GM23338 (cell line): ENCODE results near the gene CACNA2D2. TPM values are rescaled to one million over a fixed set of nuclear protein-coding genes. Genes with fewer than 3 reads are reported as not detected.

Experiments
- ATAC-seq: fragments of 200-7000 bp; cut with Tn5 transposase; 3 replicates; pipeline ENCODE4 v1.9.1; 2020
- DNase-seq: peaks from one replicate; pipeline ENCODE4 v3.0.0-alpha.2; 2015; ENCODE audit warnings: low spot score
- H2AFZ ChIP-seq: fragments of 200-600 bp; sonication (generic); 2 replicates; pipeline ENCODE4 v1.8.0; 2016; ENCODE audit warnings: antibody characterized with exemption, mild to moderate bottlenecking, moderate library complexity
- H3F3A ChIP-seq: fragments of 200-600 bp; sonication (generic); replicated peaks from 2 replicates; pipeline ENCODE4 v1.8.0; 2017; ENCODE audit warnings: antibody characterized with exemption, mixed run types, low read depth
- H3K27ac ChIP-seq: fragments of 200-600 bp; sonication (generic); 2 replicates; pipeline ENCODE4 v1.6.1; 2016; ENCODE audit warnings: low read depth
- H3K27me3 ChIP-seq: fragments of 200-600 bp; sonication (generic); 2 replicates; pipeline ENCODE4 v1.8.0; 2016; ENCODE audit warnings: mild to moderate bottlenecking, mixed run types, moderate library complexity; ENCODE audit not compliant: insufficient read depth
- H3K36me3 ChIP-seq: fragments of 200-600 bp; sonication (generic); 2 replicates; pipeline ENCODE4 v1.8.0; 2016; ENCODE audit warnings: mild to moderate bottlenecking; ENCODE audit not compliant: insufficient read depth
- H3K4me1 ChIP-seq: fragments of 200-600 bp; sonication (generic); 2 replicates; pipeline ENCODE4 v1.8.0; 2016; ENCODE audit warnings: mild to moderate bottlenecking, moderate library complexity; ENCODE audit not compliant: insufficient read depth
- H3K4me2 ChIP-seq: fragments of 200-600 bp; sonication (generic); 2 replicates; pipeline ENCODE4 v1.7.1; 2017; ENCODE audit warnings: mixed run types
- H3K4me3 ChIP-seq: fragments of 200-600 bp; sonication (generic); 2 replicates; pipeline ENCODE4 v1.6.1; 2016; ENCODE audit warnings: mixed run types
- H3K79me2 ChIP-seq: fragments of 200-600 bp; sonication (generic); replicated peaks from 2 replicates; pipeline ENCODE4 v1.8.0; 2017; ENCODE audit warnings: mild to moderate bottlenecking; ENCODE audit not compliant: insufficient read depth
- H3K9me2 ChIP-seq: fragments of 200-600 bp; sonication (generic); 2 replicates; pipeline ENCODE4 v1.8.0; 2017; ENCODE audit not compliant: insufficient read depth
- H4K20me1 ChIP-seq: fragments of 200-600 bp; sonication (generic); replicated peaks from 2 replicates; pipeline ENCODE4 v1.8.0; 2017; ENCODE audit warnings: mild to moderate bottlenecking; ENCODE audit not compliant: insufficient read depth
- H3K27ac Mint-ChIP-seq: 2 replicates; pipeline ENCODE4 v1.8.0; 2020; ENCODE audit warnings: inconsistent platforms, mild to moderate bottlenecking, moderate library complexity, mixed read lengths
- H3K27me3 Mint-ChIP-seq: 3 replicates; pipeline ENCODE4 v1.8.0; 2022; ENCODE audit warnings: low read depth, mild to moderate bottlenecking, moderate library complexity, mixed read lengths, inconsistent platforms; ENCODE audit not compliant: insufficient read depth, poor library complexity
- H3K36me3 Mint-ChIP-seq: 3 replicates; pipeline ENCODE4 v1.8.0; 2021; ENCODE audit warnings: low read depth, mild to moderate bottlenecking, inconsistent platforms, moderate library complexity, mixed read lengths
- H3K4me1 Mint-ChIP-seq: 3 replicates; pipeline ENCODE4 v1.8.0; 2020; ENCODE audit warnings: mild to moderate bottlenecking, inconsistent platforms, mixed read lengths
- H3K4me3 Mint-ChIP-seq: 3 replicates; pipeline ENCODE4 v1.8.0; 2021; ENCODE audit warnings: moderate library complexity, mild to moderate bottlenecking, inconsistent platforms, mixed read lengths
- H3K9me3 Mint-ChIP-seq: 3 replicates; pipeline ENCODE4 v1.8.0; 2020; ENCODE audit warnings: moderate library complexity, mild to moderate bottlenecking, inconsistent platforms, mixed read lengths
- ETS1 ChIP-seq: IDR thresholded peaks from 2 replicates; pipeline ENCODE4 v1.6.1; 2016; ENCODE audit warnings: antibody characterized with exemption
- polyA plus RNA-seq: library from polyadenylated mRNA; unstranded; fragments of >200 nt; fragmentation: Nextera tagmentation; extraction: Ambion mirVana; gene quantifications from 2 replicates; pipeline ENCODE4 v1.2.1, GENCODE V29; 2016
- total RNA-seq: library from RNA; depleted of rRNA; stranded (reverse); fragments of >200 nt; shearing (Covaris generic); gene quantifications from 2 replicates; pipeline ENCODE4 v1.2.3, GENCODE V29; 2014
- TF ChIP-seq, protein P1 (sequence below), 2 experiments: fragments of 200-600 bp in 1 of 2; sonication (generic) in 1 of 2; conservative IDR thresholded peaks; 2 replicates each; pipeline versions ENCODE4 v1.5.1 to v1.6.1; 2016 to 2017; ENCODE audit warnings: antibody characterized with exemption in 2 of 2, low read depth in 2 of 2, mild to moderate bottlenecking in 2 of 2, moderate library complexity in 1 of 2

Gene CACNA2D2
- total and polyA plus RNA-seq, 2 experiments from 2014 or later = 4.7 to 11.4 TPM

DNA sequence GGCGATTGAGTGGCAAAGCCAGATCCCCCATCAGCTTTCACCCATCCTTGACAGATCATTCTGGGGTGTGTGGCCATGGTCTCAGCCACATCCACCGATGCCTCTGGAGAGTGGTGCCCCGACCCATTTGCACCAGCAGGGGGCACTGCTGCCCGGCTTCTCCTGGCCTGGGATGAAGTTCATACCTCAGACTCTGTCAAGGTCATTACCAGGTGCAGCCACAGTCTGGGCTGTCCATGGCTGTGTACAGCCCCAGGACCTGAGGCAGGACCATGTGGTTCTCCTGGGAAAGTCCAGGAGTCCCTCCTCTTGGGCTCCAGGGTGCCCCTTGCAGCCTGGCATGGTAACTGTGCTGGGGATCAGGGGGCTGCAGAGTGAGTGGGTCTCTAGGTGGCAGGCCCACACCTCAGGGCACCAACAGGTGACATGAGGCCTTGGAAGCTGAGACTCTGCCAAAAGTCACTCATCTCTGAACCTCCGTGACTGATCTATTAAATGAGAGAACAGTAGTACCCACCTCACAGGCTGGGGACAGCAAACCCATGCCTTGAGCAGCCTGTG is 67.2 kb downstream of the CACNA2D2 start:
- Mint-ChIP-seq H3K9me3 (no peaks in the 10 kb centered on the region; the same call in 2 of the 3 replicates), H3K4me3 (no peak overlapping the region), H3K4me1 (peaks cover 15% of the 10 kb centered on the region), H3K27ac (no peak overlapping the region), H3K36me3 (no peaks in the 10 kb centered on the region), H3K27me3 (peaks cover 2% of the 10 kb centered on the region)
- H3F3A ChIP-seq = no peaks in the 10 kb centered on the region
- ATAC-seq (peak; percentile 92), DNase-seq (peak; percentile 82)
- no peak for TF ChIP-seq ETS1
- TF ChIP-seq, protein P1, sequence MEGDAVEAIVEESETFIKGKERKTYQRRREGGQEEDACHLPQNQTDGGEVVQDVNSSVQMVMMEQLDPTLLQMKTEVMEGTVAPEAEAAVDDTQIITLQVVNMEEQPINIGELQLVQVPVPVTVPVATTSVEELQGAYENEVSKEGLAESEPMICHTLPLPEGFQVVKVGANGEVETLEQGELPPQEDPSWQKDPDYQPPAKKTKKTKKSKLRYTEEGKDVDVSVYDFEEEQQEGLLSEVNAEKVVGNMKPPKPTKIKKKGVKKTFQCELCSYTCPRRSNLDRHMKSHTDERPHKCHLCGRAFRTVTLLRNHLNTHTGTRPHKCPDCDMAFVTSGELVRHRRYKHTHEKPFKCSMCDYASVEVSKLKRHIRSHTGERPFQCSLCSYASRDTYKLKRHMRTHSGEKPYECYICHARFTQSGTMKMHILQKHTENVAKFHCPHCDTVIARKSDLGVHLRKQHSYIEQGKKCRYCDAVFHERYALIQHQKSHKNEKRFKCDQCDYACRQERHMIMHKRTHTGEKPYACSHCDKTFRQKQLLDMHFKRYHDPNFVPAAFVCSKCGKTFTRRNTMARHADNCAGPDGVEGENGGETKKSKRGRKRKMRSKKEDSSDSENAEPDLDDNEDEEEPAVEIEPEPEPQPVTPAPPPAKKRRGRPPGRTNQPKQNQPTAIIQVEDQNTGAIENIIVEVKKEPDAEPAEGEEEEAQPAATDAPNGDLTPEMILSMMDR (conservative IDR thresholded peaks at IDR 0.05; ENCODE audit: low read depth in 2 of 2) = peak; percentile 92 to 96
- H3K79me2 ChIP-seq = no peaks in the 10 kb centered on the region
- no peak overlapping the region for H3K4me3 ChIP-seq
- no peaks in the 10 kb centered on the region for H3K27me3 ChIP-seq
- no peaks in the 10 kb centered on the region for H3K9me2 ChIP-seq
- H3K4me1 ChIP-seq = no peaks in the 10 kb centered on the region
- H4K20me1 ChIP-seq = no peaks in the 10 kb centered on the region; the same call in 1 of the 2 replicates
- H3K4me2 ChIP-seq = no peak overlapping the region
- H3K27ac ChIP-seq = no peak overlapping the region
- no peak overlapping the region for H2AFZ ChIP-seq
- H3K36me3 ChIP-seq = no peaks in the 10 kb centered on the region

DNA sequence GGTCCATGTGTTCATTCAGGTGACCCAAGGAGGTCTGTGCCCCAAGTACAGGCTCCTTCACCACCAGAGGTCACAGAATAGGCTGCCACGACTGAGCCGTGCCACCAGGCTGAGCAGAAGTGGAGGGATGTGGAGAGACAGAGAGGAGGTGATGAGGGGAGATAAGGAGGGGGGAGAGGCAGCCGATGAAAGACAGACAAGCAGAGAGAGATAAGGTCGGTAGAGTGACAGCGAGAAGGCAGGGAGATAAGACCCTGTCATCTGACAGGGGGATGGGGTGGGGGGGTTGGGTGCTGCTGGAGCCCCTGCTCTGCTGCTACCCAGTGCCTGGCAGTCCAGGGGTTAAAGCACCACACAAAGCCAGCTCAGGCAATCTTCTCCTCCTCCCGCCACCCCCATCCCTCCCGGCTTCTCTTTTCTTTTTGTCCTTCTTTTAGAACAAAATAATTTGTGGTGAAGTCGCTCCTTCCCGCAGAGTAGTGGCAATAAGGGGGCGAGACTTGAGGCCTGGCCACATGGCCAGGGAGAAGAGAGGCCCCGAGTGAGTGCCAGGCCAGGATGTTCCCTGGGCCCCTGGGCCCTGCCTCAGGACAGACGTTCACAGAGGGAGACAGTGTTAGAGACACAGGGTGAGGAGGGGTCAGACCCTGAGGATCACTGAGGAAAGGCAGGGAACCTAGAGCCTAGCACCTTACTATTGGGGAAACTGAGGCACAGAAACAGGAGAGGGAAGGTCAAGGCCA is 67.9 kb downstream of the CACNA2D2 start:
- Mint-ChIP-seq H3K27me3 (peaks cover 5% of the 10 kb centered on the region), H3K9me3 (no peaks in the 10 kb centered on the region; the same call in 2 of the 3 replicates), H3K27ac (no peak overlapping the region), H3K4me1 (peaks cover 18% of the 10 kb centered on the region), H3K36me3 (no peaks in the 10 kb centered on the region), H3K4me3 (no peak overlapping the region; the same call in 2 of the 3 replicates)
- H3K27ac ChIP-seq = no peak overlapping the region
- no peak overlapping the region for H2AFZ ChIP-seq
- TF ChIP-seq, protein P1 (conservative IDR thresholded peaks at IDR 0.05; ENCODE audit: low read depth in 2 of 2) = no peak
- no peak overlapping the region for H3K4me3 ChIP-seq
- H3F3A ChIP-seq = no peaks in the 10 kb centered on the region
- H3K4me1 ChIP-seq = no peaks in the 10 kb centered on the region
- no peaks in the 10 kb centered on the region for H3K79me2 ChIP-seq
- DNase-seq (no peak), ATAC-seq (peak; percentile 13)
- H3K9me2 ChIP-seq = no peaks in the 10 kb centered on the region
- H4K20me1 ChIP-seq = no peaks in the 10 kb centered on the region; the same call in 1 of the 2 replicates
- no peaks in the 10 kb centered on the region for H3K27me3 ChIP-seq
- no peaks in the 10 kb centered on the region for H3K36me3 ChIP-seq
- H3K4me2 ChIP-seq = no peak overlapping the region
